ENCODE results near the gene CNTFR. TPM values are rescaled to one million over a fixed set of nuclear protein-coding genes. Genes with fewer than 3 reads are reported as not detected.
A peak's percentile ranks its signal among the peaks of the same experiment; 100 is the strongest.

CNTFR gene
- total RNA-seq, 2 experiments from 2014 or later = not detected

- H3K36me3 Mint-ChIP-seq = no peaks in the 10 kb centered on the region
- H3K9me3 Mint-ChIP-seq = no peaks in the 10 kb centered on the region
- CTCF ChIA-PET = interaction anchor here (0.7 to 2.2 kb wide), 4 partner anchors 24 to 118 kb away, joined by 3 to 13 read pairs (median 4); no protein-coding TSS in a partner anchor
- intact Hi-C loops (cut with micrococcal nuclease) = loop anchor here (2.0 kb wide), 1 partner anchor 143 kb away; no protein-coding TSS in a partner anchor
- DNase-seq = no peak
- no peak overlapping the region for H3K27ac Mint-ChIP-seq
- POLR2A ChIA-PET = no interaction called here
- peak overlapping the region; percentile 48 for H3K4me3 Mint-ChIP-seq
- peaks cover 16% of the 10 kb centered on the region for H3K4me1 Mint-ChIP-seq (ENCODE audit: low read depth)
- peaks cover 5% of the 10 kb centered on the region for H3K27me3 Mint-ChIP-seq
These were observed 67.2 kb downstream of the CNTFR start for GRCh38 chr9:34522091-34522887.

GRCh38 chr9:34521406-34522045 lies 68.0 kb downstream of the CNTFR start:
- Mint-ChIP-seq H3K27me3 (peaks cover 4% of the 10 kb centered on the region), H3K27ac (no peak overlapping the region), H3K4me3 (no peak overlapping the region), H3K4me1 (ENCODE audit: low read depth) (peaks cover 16% of the 10 kb centered on the region), H3K36me3 (no peaks in the 10 kb centered on the region), H3K9me3 (no peaks in the 10 kb centered on the region)
- CTCF ChIA-PET = interaction anchor here (1.4 kb wide), 1 partner anchor 70 kb away, joined by 4 read pairs; no protein-coding TSS in a partner anchor
- POLR2A ChIA-PET = no interaction called here
- no peak for DNase-seq
- intact Hi-C loops (cut with micrococcal nuclease) = loop anchor here (2.0 kb wide), 1 partner anchor 143 kb away; no protein-coding TSS in a partner anchor

GRCh38 chr9:34520505-34521385 lies 68.8 kb downstream of the CNTFR start:
- Mint-ChIP-seq H3K27me3 (peaks cover 4% of the 10 kb centered on the region), H3K4me3 (no peak overlapping the region), H3K27ac (no peak overlapping the region), H3K36me3 (no peaks in the 10 kb centered on the region), H3K9me3 (no peaks in the 10 kb centered on the region), H3K4me1 (ENCODE audit: low read depth) (peaks cover 16% of the 10 kb centered on the region)
- intact Hi-C loops (cut with micrococcal nuclease) = no loop called here
- POLR2A ChIA-PET = no interaction called here
- CTCF ChIA-PET = interaction anchor here (1.4 to 1.6 kb wide), 2 partner anchors 71 kb away, joined by 4 to 6 read pairs; no protein-coding TSS in a partner anchor
- DNase-seq = no peak

- no peak overlapping the region for H3K4me3 Mint-ChIP-seq
- CTCF ChIA-PET = interaction anchor here (1.4 to 2.8 kb wide), 3 partner anchors 72 to 116 kb away, joined by 3 to 11 read pairs (median 6); no protein-coding TSS in a partner anchor
- intact Hi-C loops (cut with micrococcal nuclease) = no loop called here
These were observed 69.4 kb downstream of the CNTFR start for GRCh38 chr9:34520096-34520495.

GRCh38 chr9:34519321-34520020 lies 70.1 kb downstream of the CNTFR start:
- CTCF ChIA-PET = interaction anchor here (0.7 to 2.8 kb wide), 6 partner anchors 28 to 188 kb away, joined by 3 to 11 read pairs (median 3); no protein-coding TSS in a partner anchor
- H3K9me3 Mint-ChIP-seq = no peaks in the 10 kb centered on the region

More at GRCh38 chr9:34520096-34520495, 69.4 kb downstream of the CNTFR start:
- Mint-ChIP-seq H3K27me3 (peaks cover 4% of the 10 kb centered on the region), H3K27ac (no peak overlapping the region), H3K36me3 (no peaks in the 10 kb centered on the region), H3K4me1 (ENCODE audit: low read depth) (peaks cover 14% of the 10 kb centered on the region), H3K9me3 (no peaks in the 10 kb centered on the region)
- DNase-seq = no peak
- POLR2A ChIA-PET = no interaction called here

GRCh38 chr9:34518896-34519295 lies 70.6 kb downstream of the CNTFR start:
- Mint-ChIP-seq H3K27me3 (peaks cover 4% of the 10 kb centered on the region), H3K4me1 (ENCODE audit: low read depth) (peaks cover 7% of the 10 kb centered on the region), H3K36me3 (no peaks in the 10 kb centered on the region), H3K9me3 (no peaks in the 10 kb centered on the region), H3K27ac (no peak overlapping the region), H3K4me3 (no peak overlapping the region)
- no peak for DNase-seq
- POLR2A ChIA-PET = interaction anchor here (0.5 kb wide), 1 partner anchor 179 kb away, joined by 3 read pairs; no protein-coding TSS in a partner anchor
- intact Hi-C loops (cut with micrococcal nuclease) = no loop called here
- CTCF ChIA-PET = interaction anchor here (0.7 to 2.8 kb wide), 6 partner anchors 29 to 187 kb away, joined by 3 to 11 read pairs (median 3); no protein-coding TSS in a partner anchor

More at GRCh38 chr9:34519321-34520020, 70.1 kb downstream of the CNTFR start:
- no peak overlapping the region for H3K4me3 Mint-ChIP-seq
- no peak overlapping the region for H3K27ac Mint-ChIP-seq
- peaks cover 4% of the 10 kb centered on the region for H3K27me3 Mint-ChIP-seq
- intact Hi-C loops (cut with micrococcal nuclease) = no loop called here
- peaks cover 8% of the 10 kb centered on the region for H3K4me1 Mint-ChIP-seq (ENCODE audit: low read depth)
- POLR2A ChIA-PET = no interaction called here
- no peak for DNase-seq
- no peaks in the 10 kb centered on the region for H3K36me3 Mint-ChIP-seq

GRCh38 chr9:34518110-34518616 lies 71.4 kb downstream of the CNTFR start:
- CTCF ChIA-PET = interaction anchor here (1.2 to 2.8 kb wide), 2 partner anchors 29 to 114 kb away, joined by 3 to 11 read pairs; no protein-coding TSS in a partner anchor

GRCh38 chr9:34517185-34517584 lies 72.3 kb downstream of the CNTFR start:
- ChIA-PET CTCF (interaction anchor here (2.8 kb wide), 1 partner anchor 113 kb away, joined by 11 read pairs; no protein-coding TSS in a partner anchor), POLR2A (no interaction called here)
- Mint-ChIP-seq H3K4me1 (ENCODE audit: low read depth) (no peaks in the 10 kb centered on the region), H3K36me3 (no peaks in the 10 kb centered on the region), H3K9me3 (no peaks in the 10 kb centered on the region), H3K27me3 (no peaks in the 10 kb centered on the region), H3K27ac (no peak overlapping the region), H3K4me3 (no peak overlapping the region)
- intact Hi-C loops (cut with micrococcal nuclease) = no loop called here
- no peak for DNase-seq

More at GRCh38 chr9:34518110-34518616, 71.4 kb downstream of the CNTFR start:
- no peak for DNase-seq
- Mint-ChIP-seq H3K36me3 (no peaks in the 10 kb centered on the region), H3K4me3 (no peak overlapping the region), H3K4me1 (ENCODE audit: low read depth) (peaks cover 4% of the 10 kb centered on the region), H3K27ac (no peak overlapping the region), H3K27me3 (peaks cover 4% of the 10 kb centered on the region), H3K9me3 (no peaks in the 10 kb centered on the region)
- POLR2A ChIA-PET = no interaction called here
- intact Hi-C loops (cut with micrococcal nuclease) = no loop called here

GRCh38 chr9:34515959-34516358 lies 73.6 kb downstream of the CNTFR start:
- H3K4me1 Mint-ChIP-seq (ENCODE audit: low read depth) = no peaks in the 10 kb centered on the region
- H3K9me3 Mint-ChIP-seq = no peaks in the 10 kb centered on the region
- H3K4me3 Mint-ChIP-seq = no peak overlapping the region
- H3K27me3 Mint-ChIP-seq = no peaks in the 10 kb centered on the region
- intact Hi-C loops (cut with micrococcal nuclease) = no loop called here
- no peak overlapping the region for H3K27ac Mint-ChIP-seq
- POLR2A ChIA-PET = no interaction called here
- H3K36me3 Mint-ChIP-seq = no peaks in the 10 kb centered on the region
- DNase-seq = no peak
- CTCF ChIA-PET = no interaction called here

- Mint-ChIP-seq H3K27me3 (no peaks in the 10 kb centered on the region), H3K4me3 (no peak overlapping the region), H3K4me1 (ENCODE audit: low read depth) (no peaks in the 10 kb centered on the region), H3K9me3 (no peaks in the 10 kb centered on the region), H3K36me3 (no peaks in the 10 kb centered on the region), H3K27ac (no peak overlapping the region)
- intact Hi-C loops (cut with micrococcal nuclease) = no loop called here
- no peak for DNase-seq
- ChIA-PET POLR2A (no interaction called here), CTCF (no interaction called here)
These were observed 74.7 kb downstream of the CNTFR start for GRCh38 chr9:34514816-34515215.

- Mint-ChIP-seq H3K9me3 (no peaks in the 10 kb centered on the region), H3K27ac (no peak overlapping the region), H3K4me3 (no peak overlapping the region), H3K4me1 (ENCODE audit: low read depth) (no peaks in the 10 kb centered on the region), H3K27me3 (no peaks in the 10 kb centered on the region), H3K36me3 (no peaks in the 10 kb centered on the region)
- POLR2A ChIA-PET = no interaction called here
- DNase-seq = no peak
- CTCF ChIA-PET = interaction anchor here (0.8 kb wide), 1 partner anchor 77 kb away, joined by 3 read pairs; no protein-coding TSS in a partner anchor
- intact Hi-C loops (cut with micrococcal nuclease) = no loop called here
These were observed 75.1 kb downstream of the CNTFR start for GRCh38 chr9:34514401-34514800.

Data from activated CD4-positive, alpha-beta memory T cell treated with anti-CD3 and anti-CD28 coated beads for 36 hours (primary cell).